Measurements from ENCODE around the gene PRAMEF13.
"Not testable (repeated sequence)": the region's sequence is repeated elsewhere in the genome, so short reads cannot be mapped to it uniquely, and the experiment has no call there.

The PRAMEF13 gene

GRCh38 chr1:13171548-13171947 lies 29.7 kb downstream of the PRAMEF13 start, which contains the start of gene PRAMEF9:
PRAMEF9 (plus strand) TSS chr1:13171848; CDS start chr1:13175281, 3,433 bp downstream.
- not testable (repeated sequence) for H3K27ac ChIP-seq (ENCODE audit: low read depth in 2 of 2, low read length in 2 of 2); H3K4me1 ChIP-seq (ENCODE audit: control insufficient read depth in 2 of 2, insufficient read depth in 2 of 2, low read length in 2 of 2); H3K4me3 ChIP-seq (ENCODE audit: low read length in 2 of 2); H3K9me3 ChIP-seq (ENCODE audit: control insufficient read depth in 2 of 2, low read length in 2 of 2); H3K36me3 ChIP-seq (ENCODE audit: control insufficient read depth in 2 of 2, insufficient read depth in 2 of 2, low read length in 2 of 2); H3K9ac ChIP-seq (ENCODE audit: low read depth in 1 of 2, low read length in 2 of 2); H3K27me3 ChIP-seq (ENCODE audit: control insufficient read depth in 2 of 2, insufficient read depth in 2 of 2, low read length in 2 of 2)

- H3K4me3 ChIP-seq (ENCODE audit: low read length in 2 of 2); H3K27me3 ChIP-seq (ENCODE audit: control insufficient read depth in 2 of 2, insufficient read depth in 2 of 2, low read length in 2 of 2); H3K4me1 ChIP-seq (ENCODE audit: control insufficient read depth in 2 of 2, insufficient read depth in 2 of 2, low read length in 2 of 2); H3K9ac ChIP-seq (ENCODE audit: low read depth in 1 of 2, low read length in 2 of 2); H3K9me3 ChIP-seq (ENCODE audit: control insufficient read depth in 2 of 2, low read length in 2 of 2); H3K36me3 ChIP-seq (ENCODE audit: control insufficient read depth in 2 of 2, insufficient read depth in 2 of 2, low read length in 2 of 2); H3K27ac ChIP-seq (ENCODE audit: low read depth in 2 of 2, low read length in 2 of 2): not testable (repeated sequence)
These were observed 35.7 kb downstream of the PRAMEF13 start, which contains the start of gene HNRNPCL4 for GRCh38 chr1:13165531-13165930. HNRNPCL4 (minus strand) TSS chr1:13165631; CDS start chr1:13165467, 164 bp downstream.

DNA sequence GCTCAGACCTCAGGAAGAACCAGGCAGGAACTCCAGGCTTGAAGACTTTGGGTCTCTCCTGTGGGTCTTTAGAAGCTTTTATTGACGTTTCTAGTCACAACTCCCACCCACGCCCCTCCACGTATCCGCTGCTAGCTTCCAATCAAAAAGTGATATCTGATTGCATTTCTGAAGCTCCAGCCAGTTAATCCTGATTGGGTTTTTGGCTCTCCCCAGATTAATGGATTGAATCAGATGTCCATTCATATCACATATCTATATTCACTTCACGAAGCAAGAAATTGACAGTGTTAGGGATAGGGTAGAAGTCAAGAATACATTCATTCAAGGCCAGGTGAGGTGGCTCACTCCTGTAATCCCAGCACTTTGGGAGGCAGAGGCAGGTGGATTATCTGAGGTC lies 45.3 kb downstream of the PRAMEF13 start, which contains the start of gene PRAMEF26:
PRAMEF26 (minus strand) TSS at position 101 of the 400 bp plus-strand sequence. CDS start 2,914 bp downstream, outside the sequence.
- not testable (repeated sequence) for H3K27ac ChIP-seq (ENCODE audit: low read depth in 2 of 2, low read length in 2 of 2); H3K27me3 ChIP-seq (ENCODE audit: control insufficient read depth in 2 of 2, insufficient read depth in 2 of 2, low read length in 2 of 2); H3K4me3 ChIP-seq (ENCODE audit: low read length in 2 of 2); H3K36me3 ChIP-seq (ENCODE audit: control insufficient read depth in 2 of 2, insufficient read depth in 2 of 2, low read length in 2 of 2); H3K9ac ChIP-seq (ENCODE audit: low read depth in 1 of 2, low read length in 2 of 2); H3K4me1 ChIP-seq (ENCODE audit: control insufficient read depth in 2 of 2, insufficient read depth in 2 of 2, low read length in 2 of 2); H3K9me3 ChIP-seq (ENCODE audit: control insufficient read depth in 2 of 2, low read length in 2 of 2)
